ENCODE data around the gene AATK. TPM values are rescaled to one million over a fixed set of nuclear protein-coding genes. Genes with fewer than 3 reads are reported as not detected.
A peak's percentile ranks its signal among the peaks of the same experiment; 100 is the strongest.

AATK gene
- total RNA-seq, 1 donor from 2014 or later: 72.5 TPM

GRCh38 chr17:81163051-81163695 is 2.8 kb downstream of the AATK start:
- H3K4me1 ChIP-seq: peaks cover 10% of the 10 kb centered on the region
- intact Hi-C loops (cut with DNase I): no loop called here
- DNase-seq: no peak

GRCh38 chr17:81162491-81162890 is 3.5 kb downstream of the AATK start:
- H3K36me3 ChIP-seq: no peaks in the 10 kb centered on the region
- no peaks in the 10 kb centered on the region for H3K9me3 ChIP-seq
- no peak overlapping the region for H3K4me3 ChIP-seq
- intact Hi-C loops (cut with DNase I): no loop called here
- peaks cover 10% of the 10 kb centered on the region for H3K4me1 ChIP-seq
- no peak for DNase-seq
- no peak for TF ChIP-seq CTCF (IDR thresholded peaks at IDR 0.05)
- ATAC-seq: no peak
- H3K27ac ChIP-seq: no peak overlapping the region
- peaks cover 15% of the 10 kb centered on the region for H3K27me3 ChIP-seq

More at GRCh38 chr17:81163051-81163695, 2.8 kb downstream of the AATK start:
- Histone ChIP-seq H3K36me3 (no peaks in the 10 kb centered on the region), H3K27ac (no peak overlapping the region), H3K9me3 (no peaks in the 10 kb centered on the region), H3K4me3 (no peak overlapping the region), H3K27me3 (peaks cover 15% of the 10 kb centered on the region)
- no peak for TF ChIP-seq CTCF (IDR thresholded peaks at IDR 0.05)
- ATAC-seq: no peak

GRCh38 chr17:81161972-81162371 is 4.0 kb downstream of the AATK start:
- Histone ChIP-seq H3K9me3 (no peaks in the 10 kb centered on the region), H3K4me1 (peaks cover 10% of the 10 kb centered on the region), H3K27ac (no peak overlapping the region), H3K4me3 (no peak overlapping the region), H3K36me3 (no peaks in the 10 kb centered on the region), H3K27me3 (peaks cover 15% of the 10 kb centered on the region)
- no peak for TF ChIP-seq CTCF (IDR thresholded peaks at IDR 0.05)
- intact Hi-C loops (cut with DNase I): no loop called here
- no peak for DNase-seq
- no peak for ATAC-seq

- ATAC-seq: no peak
- Histone ChIP-seq H3K36me3 (no peaks in the 10 kb centered on the region), H3K9me3 (no peaks in the 10 kb centered on the region), H3K4me1 (peaks cover 10% of the 10 kb centered on the region), H3K27ac (no peak overlapping the region), H3K27me3 (peaks cover 11% of the 10 kb centered on the region), H3K4me3 (no peak overlapping the region)
- DNase-seq: no peak
- intact Hi-C loops (cut with DNase I): no loop called here
- TF ChIP-seq CTCF (IDR thresholded peaks at IDR 0.05): no peak
Measured at GRCh38 chr17:81161536-81161935, 4.5 kb downstream of the AATK start.

- H3K9me3 ChIP-seq: no peaks in the 10 kb centered on the region
- ATAC-seq: no peak
- peaks cover 10% of the 10 kb centered on the region for H3K4me1 ChIP-seq
- peak overlapping the region; percentile 48 for H3K4me3 ChIP-seq
- intact Hi-C loops (cut with DNase I): no loop called here
- no peak for TF ChIP-seq CTCF (IDR thresholded peaks at IDR 0.05)
- H3K27me3 ChIP-seq: peaks cover 11% of the 10 kb centered on the region
- H3K27ac ChIP-seq: peak overlapping the region; percentile 71
- no peak for DNase-seq
- H3K36me3 ChIP-seq: no peaks in the 10 kb centered on the region
Measured at GRCh38 chr17:81160747-81161453, 5.1 kb downstream of the AATK start.
